ENCODE results near the gene ERFE. TPM values are rescaled to one million over a fixed set of nuclear protein-coding genes. Genes with fewer than 3 reads are reported as not detected.
"Not testable (repeated sequence)": the region's sequence is repeated elsewhere in the genome, so short reads cannot be mapped to it uniquely, and the experiment has no call there.

The ERFE gene
- 0.88 and 1.8 TPM in 2 replicates for total RNA-seq

GRCh38 chr2:238158509-238159070 is at the start of gene ERFE:
Gene ERFE (plus strand): TSS chr2:238158970. CDS start chr2:238159008, 38 bp downstream.
- H3K79me2 ChIP-seq (ENCODE audit: insufficient read depth, low read length) = no peaks in the 10 kb centered on the region
- peak within 1 kb of the TSS; percentile 41 for H2AFZ ChIP-seq (ENCODE audit: low read length)
- no peaks in the 10 kb centered on the region for H3K9me3 ChIP-seq (ENCODE audit: low read depth, low read length)
- DNase-seq (ENCODE audit: insufficient read length, low spot score, missing footprints) = peak; percentile 98
- H3K4me1 ChIP-seq (ENCODE audit: insufficient read depth, low read length) = peaks cover 4% of the 10 kb centered on the region
- H3K36me3 ChIP-seq (ENCODE audit: insufficient read depth, low read length) = no peaks in the 10 kb centered on the region
- H3K4me3 ChIP-seq (ENCODE audit: insufficient read depth, low read length) = peak within 1 kb of the TSS; percentile 58
- peak within 1 kb of the TSS; percentile 78 for H3K4me2 ChIP-seq (ENCODE audit: insufficient read depth, low read length)
- H4K20me1 ChIP-seq (ENCODE audit: insufficient read depth, low read length) = no peaks in the 10 kb centered on the region
- H3K27ac ChIP-seq (ENCODE audit: low read depth, low read length) = no peak within 1 kb of the TSS
- no peak for TF ChIP-seq CTCF (IDR thresholded peaks at IDR 0.05; ENCODE audit: extremely low read depth, low read depth, low read length)
- peaks cover 6% of the 10 kb centered on the region for H3K27me3 ChIP-seq (ENCODE audit: insufficient read depth, low read length)

- Histone ChIP-seq H2AFZ (ENCODE audit: low read length) (no peak overlapping the region), H4K20me1 (ENCODE audit: insufficient read depth, low read length) (no peaks in the 10 kb centered on the region), H3K79me2 (ENCODE audit: insufficient read depth, low read length) (no peaks in the 10 kb centered on the region), H3K9me3 (ENCODE audit: low read depth, low read length) (peaks cover 6% of the 10 kb centered on the region), H3K36me3 (ENCODE audit: insufficient read depth, low read length) (no peaks in the 10 kb centered on the region), H3K27ac (ENCODE audit: low read depth, low read length) (no peak overlapping the region), H3K27me3 (ENCODE audit: insufficient read depth, low read length) (no peaks in the 10 kb centered on the region), H3K4me1 (ENCODE audit: insufficient read depth, low read length) (peaks cover 7% of the 10 kb centered on the region), H3K4me2 (ENCODE audit: insufficient read depth, low read length) (no peak overlapping the region), H3K4me3 (ENCODE audit: insufficient read depth, low read length) (no peak overlapping the region)
- DNase-seq (ENCODE audit: insufficient read length, low spot score, missing footprints) = peak; percentile 38
- no peak for TF ChIP-seq CTCF (IDR thresholded peaks at IDR 0.05; ENCODE audit: extremely low read depth, low read depth, low read length)
Measured at GRCh38 chr2:238113611-238114010, 45.2 kb upstream of the ERFE start.

GRCh38 chr2:238114331-238114841 is 44.4 kb upstream of the ERFE start:
- Histone ChIP-seq H3K4me1 (ENCODE audit: insufficient read depth, low read length) (peaks cover 7% of the 10 kb centered on the region), H3K79me2 (ENCODE audit: insufficient read depth, low read length) (no peaks in the 10 kb centered on the region), H3K4me3 (ENCODE audit: insufficient read depth, low read length) (no peak overlapping the region), H4K20me1 (ENCODE audit: insufficient read depth, low read length) (no peaks in the 10 kb centered on the region), H3K36me3 (ENCODE audit: insufficient read depth, low read length) (no peaks in the 10 kb centered on the region), H3K27ac (ENCODE audit: low read depth, low read length) (no peak overlapping the region), H3K9me3 (ENCODE audit: low read depth, low read length) (peaks cover 6% of the 10 kb centered on the region), H3K4me2 (ENCODE audit: insufficient read depth, low read length) (no peak overlapping the region), H3K27me3 (ENCODE audit: insufficient read depth, low read length) (peaks cover under 1% of the 10 kb centered on the region), H2AFZ (ENCODE audit: low read length) (no peak overlapping the region)
- no peak for TF ChIP-seq CTCF (IDR thresholded peaks at IDR 0.05; ENCODE audit: extremely low read depth, low read depth, low read length)
- DNase-seq (ENCODE audit: insufficient read length, low spot score, missing footprints) = peak; percentile 68

- H4K20me1 ChIP-seq (ENCODE audit: insufficient read depth, low read length) = no peaks in the 10 kb centered on the region
Measured at GRCh38 chr2:238114851-238115660, 43.7 kb upstream of the ERFE start.

GRCh38 chr2:238115709-238116108 is 43.1 kb upstream of the ERFE start:
- not testable (repeated sequence) for H2AFZ ChIP-seq (ENCODE audit: low read length); DNase-seq (ENCODE audit: insufficient read length, low spot score, missing footprints); H3K9me3 ChIP-seq (ENCODE audit: low read depth, low read length); H3K36me3 ChIP-seq (ENCODE audit: insufficient read depth, low read length); H3K79me2 ChIP-seq (ENCODE audit: insufficient read depth, low read length); H3K4me1 ChIP-seq (ENCODE audit: insufficient read depth, low read length); H4K20me1 ChIP-seq (ENCODE audit: insufficient read depth, low read length); H3K27ac ChIP-seq (ENCODE audit: low read depth, low read length); H3K4me2 ChIP-seq (ENCODE audit: insufficient read depth, low read length); H3K4me3 ChIP-seq (ENCODE audit: insufficient read depth, low read length)
- peaks cover 12% of the 10 kb centered on the region for H3K27me3 ChIP-seq (ENCODE audit: insufficient read depth, low read length)

More at GRCh38 chr2:238114851-238115660, 43.7 kb upstream of the ERFE start:
- no peak overlapping the region for H3K4me3 ChIP-seq (ENCODE audit: insufficient read depth, low read length)
- peaks cover 6% of the 10 kb centered on the region for H3K9me3 ChIP-seq (ENCODE audit: low read depth, low read length)
- H2AFZ ChIP-seq (ENCODE audit: low read length) = no peak overlapping the region
- DNase-seq (ENCODE audit: insufficient read length, low spot score, missing footprints) = peak; percentile 48
- H3K4me1 ChIP-seq (ENCODE audit: insufficient read depth, low read length) = peaks cover 7% of the 10 kb centered on the region
- H3K79me2 ChIP-seq (ENCODE audit: insufficient read depth, low read length) = no peaks in the 10 kb centered on the region
- H3K4me2 ChIP-seq (ENCODE audit: insufficient read depth, low read length) = no peak overlapping the region
- H3K27ac ChIP-seq (ENCODE audit: low read depth, low read length) = no peak overlapping the region
- no peak for TF ChIP-seq CTCF (IDR thresholded peaks at IDR 0.05; ENCODE audit: extremely low read depth, low read depth, low read length)
- no peaks in the 10 kb centered on the region for H3K36me3 ChIP-seq (ENCODE audit: insufficient read depth, low read length)
- H3K27me3 ChIP-seq (ENCODE audit: insufficient read depth, low read length) = peaks cover 7% of the 10 kb centered on the region
